ENCODE data around the gene CLTC.

The CLTC gene

GRCh38 chr17:59638553-59638952 lies 18.9 kb downstream of the CLTC start:
- H3K79me2 ChIP-seq (ENCODE audit: insufficient read depth, low read length), result peaks cover 93% of the 10 kb centered on the region
- peaks cover 40% of the 10 kb centered on the region for H3K4me1 ChIP-seq (ENCODE audit: insufficient read depth, low read length, poor library complexity, severe bottlenecking)
- H3K27me3 ChIP-seq (ENCODE audit: insufficient read depth, low read length, poor library complexity, severe bottlenecking), result no peaks in the 10 kb centered on the region
- H3K4me3 ChIP-seq (ENCODE audit: low read length, poor library complexity, severe bottlenecking), result no peak overlapping the region
- H3K4me2 ChIP-seq (ENCODE audit: low read depth, low read length, poor library complexity, severe bottlenecking), result no peak overlapping the region
- H2AFZ ChIP-seq (ENCODE audit: low read length), result no peak overlapping the region
- H3K9me2 ChIP-seq (replicated peaks; ENCODE audit: low read depth, low read length), result no peaks in the 10 kb centered on the region
- TF ChIP-seq EZH2phosphoT487 (IDR thresholded peaks at IDR 0.05; ENCODE audit: borderline replicate concordance), result no peak
- no peak for TF ChIP-seq CTCF (conservative IDR thresholded peaks at IDR 0.05; ENCODE audit: low read length)
- no peak overlapping the region for H3K9ac ChIP-seq (ENCODE audit: low read depth, low read length, poor library complexity, severe bottlenecking)
- no peaks in the 10 kb centered on the region for H3F3A ChIP-seq (ENCODE audit: low read depth)
- peaks cover 90% of the 10 kb centered on the region for H4K20me1 ChIP-seq (ENCODE audit: insufficient read depth, low read length, poor library complexity, severe bottlenecking)
- H3K9me3 ChIP-seq (ENCODE audit: insufficient read depth, low read depth, low read length), result no peaks in the 10 kb centered on the region
- H3K36me3 ChIP-seq (ENCODE audit: insufficient read depth, low read length), result no peaks in the 10 kb centered on the region

GRCh38 chr17:59641799-59642484 lies 22.2 kb downstream of the CLTC start:
- Histone ChIP-seq H3K4me3 (ENCODE audit: low read length, poor library complexity, severe bottlenecking) (peak overlapping the region; percentile 47), H3K4me2 (ENCODE audit: low read depth, low read length, poor library complexity, severe bottlenecking) (peak overlapping the region; percentile 70), H4K20me1 (ENCODE audit: insufficient read depth, low read length, poor library complexity, severe bottlenecking) (peaks cover 89% of the 10 kb centered on the region), H3K9ac (ENCODE audit: low read depth, low read length, poor library complexity, severe bottlenecking) (no peak overlapping the region), H3F3A (ENCODE audit: low read depth) (no peaks in the 10 kb centered on the region), H3K4me1 (ENCODE audit: insufficient read depth, low read length, poor library complexity, severe bottlenecking) (peaks cover 32% of the 10 kb centered on the region), H3K9me2 (replicated peaks; ENCODE audit: low read depth, low read length) (no peaks in the 10 kb centered on the region), H3K79me2 (ENCODE audit: insufficient read depth, low read length) (peaks cover 69% of the 10 kb centered on the region), H3K36me3 (ENCODE audit: insufficient read depth, low read length) (peaks cover 31% of the 10 kb centered on the region), H3K9me3 (ENCODE audit: insufficient read depth, low read depth, low read length) (no peaks in the 10 kb centered on the region), H2AFZ (ENCODE audit: low read length) (no peak overlapping the region), H3K27me3 (ENCODE audit: insufficient read depth, low read length, poor library complexity, severe bottlenecking) (no peaks in the 10 kb centered on the region)
- TF ChIP-seq EZH2phosphoT487 (IDR thresholded peaks at IDR 0.05; ENCODE audit: borderline replicate concordance) (no peak), CTCF (conservative IDR thresholded peaks at IDR 0.05; ENCODE audit: low read length) (no peak)

- H3K79me2 ChIP-seq (ENCODE audit: insufficient read depth, low read length), result peaks cover 67% of the 10 kb centered on the region
- peaks cover 37% of the 10 kb centered on the region for H3K36me3 ChIP-seq (ENCODE audit: insufficient read depth, low read length)
- no peak overlapping the region for H3K9ac ChIP-seq (ENCODE audit: low read depth, low read length, poor library complexity, severe bottlenecking)
- peak overlapping the region; percentile 47 for H3K4me3 ChIP-seq (ENCODE audit: low read length, poor library complexity, severe bottlenecking)
- TF ChIP-seq CTCF (conservative IDR thresholded peaks at IDR 0.05; ENCODE audit: low read length), result no peak
- TF ChIP-seq EZH2phosphoT487 (IDR thresholded peaks at IDR 0.05; ENCODE audit: borderline replicate concordance), result no peak
- H3K27me3 ChIP-seq (ENCODE audit: insufficient read depth, low read length, poor library complexity, severe bottlenecking), result no peaks in the 10 kb centered on the region
- no peaks in the 10 kb centered on the region for H3K9me2 ChIP-seq (replicated peaks; ENCODE audit: low read depth, low read length)
- peaks cover 92% of the 10 kb centered on the region for H4K20me1 ChIP-seq (ENCODE audit: insufficient read depth, low read length, poor library complexity, severe bottlenecking)
- peak overlapping the region; percentile 70 for H3K4me2 ChIP-seq (ENCODE audit: low read depth, low read length, poor library complexity, severe bottlenecking)
- H3K4me1 ChIP-seq (ENCODE audit: insufficient read depth, low read length, poor library complexity, severe bottlenecking), result peaks cover 32% of the 10 kb centered on the region
- no peak overlapping the region for H2AFZ ChIP-seq (ENCODE audit: low read length)
- no peaks in the 10 kb centered on the region for H3F3A ChIP-seq (ENCODE audit: low read depth)
- H3K9me3 ChIP-seq (ENCODE audit: insufficient read depth, low read depth, low read length), result no peaks in the 10 kb centered on the region
Measured at GRCh38 chr17:59642565-59642964, 22.9 kb downstream of the CLTC start.

Data from Loucy (cell line).